ENCODE results near the gene SLC25A4.

DNA sequence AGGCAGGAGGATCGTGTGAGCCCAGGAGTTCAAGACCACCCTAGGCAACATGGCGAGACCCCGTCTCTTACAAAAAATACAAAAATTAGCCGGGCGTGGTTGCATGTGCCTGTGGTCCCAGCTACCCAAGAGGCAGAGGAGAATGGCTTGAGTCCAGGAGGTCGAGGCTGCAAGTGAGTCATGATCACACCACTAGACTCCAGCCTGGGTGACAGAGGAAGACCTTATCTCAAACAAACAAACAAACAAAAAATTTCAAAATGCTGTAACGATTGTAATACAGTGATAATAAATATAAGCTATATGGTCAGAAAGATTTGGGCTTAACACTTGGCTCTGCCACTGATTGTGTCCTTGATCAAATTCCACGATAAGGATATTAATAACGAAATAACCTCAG lies 24.2 kb downstream of the SLC25A4 start:
- TF ChIP-seq, protein P1, sequence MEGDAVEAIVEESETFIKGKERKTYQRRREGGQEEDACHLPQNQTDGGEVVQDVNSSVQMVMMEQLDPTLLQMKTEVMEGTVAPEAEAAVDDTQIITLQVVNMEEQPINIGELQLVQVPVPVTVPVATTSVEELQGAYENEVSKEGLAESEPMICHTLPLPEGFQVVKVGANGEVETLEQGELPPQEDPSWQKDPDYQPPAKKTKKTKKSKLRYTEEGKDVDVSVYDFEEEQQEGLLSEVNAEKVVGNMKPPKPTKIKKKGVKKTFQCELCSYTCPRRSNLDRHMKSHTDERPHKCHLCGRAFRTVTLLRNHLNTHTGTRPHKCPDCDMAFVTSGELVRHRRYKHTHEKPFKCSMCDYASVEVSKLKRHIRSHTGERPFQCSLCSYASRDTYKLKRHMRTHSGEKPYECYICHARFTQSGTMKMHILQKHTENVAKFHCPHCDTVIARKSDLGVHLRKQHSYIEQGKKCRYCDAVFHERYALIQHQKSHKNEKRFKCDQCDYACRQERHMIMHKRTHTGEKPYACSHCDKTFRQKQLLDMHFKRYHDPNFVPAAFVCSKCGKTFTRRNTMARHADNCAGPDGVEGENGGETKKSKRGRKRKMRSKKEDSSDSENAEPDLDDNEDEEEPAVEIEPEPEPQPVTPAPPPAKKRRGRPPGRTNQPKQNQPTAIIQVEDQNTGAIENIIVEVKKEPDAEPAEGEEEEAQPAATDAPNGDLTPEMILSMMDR (conservative IDR thresholded peaks at IDR 0.05; ENCODE audit: low read depth, low read length), result no peak
- no peak for TF ChIP-seq RCOR1 (IDR thresholded peaks at IDR 0.05; ENCODE audit: insufficient replicate concordance, low read length)
- TF ChIP-seq RAD21 (IDR thresholded peaks at IDR 0.05; ENCODE audit: low read length), result no peak
- TF ChIP-seq SMC3 (IDR thresholded peaks at IDR 0.05; ENCODE audit: low read depth, low read length), result no peak
- no peak for TF ChIP-seq POLR2A (IDR thresholded peaks at IDR 0.05; ENCODE audit: low read depth, low read length)

Measured in IMR-90 (cell line).